ENCODE data around the gene CABS1. TPM values are rescaled to one million over a fixed set of nuclear protein-coding genes. Genes with fewer than 3 reads are reported as not detected.

CABS1 gene
- total RNA-seq, result not detected

DNA sequence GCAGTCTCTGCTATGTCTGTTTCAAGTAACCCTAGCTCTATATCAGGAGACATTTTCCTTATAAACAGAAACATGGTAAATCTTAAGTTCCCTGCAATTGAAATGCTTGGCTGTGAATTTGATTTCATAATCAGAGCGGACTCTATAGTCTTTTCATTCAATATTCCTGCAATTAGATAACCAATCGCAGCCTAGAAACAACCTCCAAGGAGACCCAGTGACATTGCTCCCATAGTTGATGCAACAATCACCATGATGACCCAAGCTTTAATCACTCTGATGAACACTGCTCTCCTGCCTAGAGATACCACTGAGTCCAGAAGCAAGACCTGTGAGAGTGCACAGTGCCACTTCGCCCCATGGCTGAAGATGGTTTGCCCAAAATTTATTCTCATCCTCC is at the start of gene CABS1:
CABS1 (plus strand) TSS at position 301 of the 400 bp plus-strand sequence; CDS start at position 360, 59 bp downstream.
- intact Hi-C loops (cut with DNase I), result no loop called here
- DNase-seq (ENCODE audit: low spot score) (no peak), ATAC-seq (no peak)

DNA sequence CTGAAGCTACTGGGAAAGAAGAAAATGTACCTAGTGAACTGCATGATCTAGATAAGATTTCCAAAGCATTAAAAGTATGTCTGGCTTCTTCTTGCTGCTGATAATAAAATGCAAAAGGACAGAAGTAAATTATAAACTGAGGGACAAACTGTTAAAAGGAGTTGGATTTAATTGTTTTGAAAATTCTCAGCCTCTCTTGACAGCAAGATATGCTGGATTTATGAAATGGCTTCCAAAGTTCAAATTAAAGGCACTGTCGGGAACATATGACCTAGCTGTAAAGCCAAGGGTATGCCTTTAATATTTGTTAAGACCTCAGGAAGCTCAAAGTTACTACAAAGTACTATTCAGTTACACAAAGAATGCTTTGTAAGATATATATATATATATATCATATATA is 46.1 kb upstream of the CABS1 start:
- ATAC-seq (no peak), DNase-seq (ENCODE audit: low spot score) (no peak)
- intact Hi-C loops (cut with DNase I), result no loop called here

DNA sequence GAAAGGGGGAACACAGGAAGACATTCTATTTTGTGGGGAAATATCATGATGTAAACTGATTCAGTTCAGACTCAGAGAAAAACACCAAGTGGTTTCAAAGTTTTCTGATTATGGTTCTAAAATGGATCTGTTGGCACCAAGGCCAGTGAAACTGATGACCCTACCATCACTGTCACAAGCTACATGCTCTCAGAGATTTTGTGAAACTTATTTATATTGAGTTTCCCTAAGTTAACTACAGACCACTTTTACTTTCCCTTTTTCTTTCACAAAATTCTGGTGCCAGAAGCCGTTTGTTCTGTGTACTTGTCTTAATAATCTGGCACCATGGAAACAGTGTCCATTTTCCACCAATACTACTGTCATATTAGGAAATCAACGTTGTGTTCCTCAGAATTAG is 43.4 kb upstream of the CABS1 start:
- no peak for DNase-seq (ENCODE audit: low spot score)
- intact Hi-C loops (cut with DNase I), result no loop called here
- no peak for ATAC-seq

DNA sequence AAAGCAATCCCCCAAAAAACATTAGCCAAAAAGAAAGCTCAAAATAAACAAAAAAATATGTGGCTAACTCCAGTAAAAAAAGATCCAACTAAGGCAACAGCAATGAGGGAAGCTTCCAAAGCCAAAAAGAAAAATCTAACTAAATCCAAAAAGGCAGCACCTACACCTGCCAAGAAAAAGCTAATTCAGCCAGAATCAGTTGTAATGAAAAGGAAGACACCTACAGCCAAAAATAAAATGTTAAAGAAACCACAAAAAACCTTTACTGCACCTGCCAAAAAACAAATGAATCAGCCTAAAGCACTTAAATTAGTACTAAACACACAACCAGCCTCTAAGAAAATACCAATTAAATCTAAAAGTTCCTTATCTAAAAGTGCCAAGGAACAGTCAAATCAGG is 37.2 kb upstream of the CABS1 start:
- no peak for ATAC-seq

DNA sequence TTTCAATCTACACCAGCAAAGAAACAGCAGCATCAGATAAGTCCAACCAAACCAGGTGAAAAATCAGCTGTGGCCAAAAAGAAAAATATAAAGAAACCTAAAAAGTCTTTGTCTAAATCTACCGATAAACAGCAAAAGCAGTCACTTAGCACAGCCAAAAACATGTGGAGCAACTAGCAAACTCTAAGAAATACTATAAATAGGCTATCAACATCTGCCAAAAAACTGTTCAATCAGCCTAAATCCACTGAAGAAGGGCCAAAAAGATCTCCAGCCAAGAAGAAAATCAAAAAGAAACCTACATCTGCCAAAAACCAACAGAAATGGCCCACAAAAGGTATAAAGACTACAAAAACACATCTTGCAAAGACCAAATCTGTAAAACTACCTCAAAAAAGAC is 36.7 kb upstream of the CABS1 start:
- ATAC-seq, result no peak
- DNase-seq (ENCODE audit: low spot score), result no peak
- intact Hi-C loops (cut with DNase I), result no loop called here

More for the DNA sequence above, 37.2 kb upstream of the CABS1 start:
- DNase-seq (ENCODE audit: low spot score), result no peak
- intact Hi-C loops (cut with DNase I), result no loop called here

DNA sequence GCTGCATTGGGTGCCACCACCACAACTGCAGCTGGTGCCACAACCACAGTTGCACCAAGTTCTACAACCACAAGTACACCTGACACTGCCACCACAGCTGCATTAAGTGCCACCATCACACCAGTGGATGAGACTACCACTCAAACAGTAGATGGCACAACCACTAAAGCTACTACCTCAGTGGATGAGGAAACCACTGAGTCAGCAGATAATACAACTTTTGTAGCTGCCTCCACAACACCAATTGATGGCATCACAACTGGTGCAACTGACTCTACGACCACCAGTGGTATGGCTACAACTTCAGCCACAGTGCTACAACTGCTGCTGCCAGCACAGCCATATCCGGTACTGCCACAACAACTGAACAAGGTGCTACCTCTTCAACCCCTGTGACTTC is 35.1 kb upstream of the CABS1 start:
- intact Hi-C loops (cut with DNase I), result no loop called here
- DNase-seq (ENCODE audit: low spot score) (no peak), ATAC-seq (no peak)

DNA sequence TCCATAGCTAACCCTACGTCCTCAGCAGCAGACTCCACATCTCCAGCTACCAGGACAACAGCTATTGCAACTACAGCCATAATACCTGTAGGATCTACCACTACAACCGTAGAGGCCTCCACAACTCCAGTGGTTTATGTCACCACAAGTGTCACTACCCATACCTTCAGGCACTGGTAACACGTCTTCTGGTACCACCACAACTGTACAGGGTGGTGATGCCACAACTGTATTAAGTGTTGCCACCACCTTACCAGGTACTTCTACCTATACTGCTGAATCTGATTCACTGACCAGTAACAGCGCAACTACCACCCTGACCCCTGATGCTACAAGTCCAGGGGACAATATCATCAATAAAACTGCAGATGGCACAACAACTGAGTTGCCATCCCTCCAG is 34.6 kb upstream of the CABS1 start:
- ATAC-seq, result no peak
- DNase-seq (ENCODE audit: low spot score), result no peak
- intact Hi-C loops (cut with DNase I), result no loop called here

DNA sequence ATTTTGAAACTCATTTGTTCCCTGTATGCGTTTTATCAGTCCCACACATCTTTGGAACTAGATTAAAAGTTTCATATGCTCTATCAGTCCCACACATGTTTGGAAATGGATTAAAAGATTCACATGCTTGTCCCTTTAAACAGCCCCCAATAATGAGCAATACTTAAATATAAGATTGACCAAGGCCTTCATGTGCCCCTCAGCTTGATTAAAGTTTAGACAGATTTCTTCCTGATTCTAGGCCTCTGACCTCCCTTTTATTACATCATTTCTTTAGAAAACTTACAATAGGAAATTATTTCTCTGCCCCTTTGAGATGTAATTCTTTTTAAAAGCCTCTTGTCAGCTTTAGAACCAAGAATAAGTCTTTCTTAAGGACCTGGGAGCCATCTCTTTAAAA is 31.7 kb upstream of the CABS1 start:
- no peak for ATAC-seq
- no peak for DNase-seq (ENCODE audit: low spot score)
- intact Hi-C loops (cut with DNase I), result no loop called here

DNA sequence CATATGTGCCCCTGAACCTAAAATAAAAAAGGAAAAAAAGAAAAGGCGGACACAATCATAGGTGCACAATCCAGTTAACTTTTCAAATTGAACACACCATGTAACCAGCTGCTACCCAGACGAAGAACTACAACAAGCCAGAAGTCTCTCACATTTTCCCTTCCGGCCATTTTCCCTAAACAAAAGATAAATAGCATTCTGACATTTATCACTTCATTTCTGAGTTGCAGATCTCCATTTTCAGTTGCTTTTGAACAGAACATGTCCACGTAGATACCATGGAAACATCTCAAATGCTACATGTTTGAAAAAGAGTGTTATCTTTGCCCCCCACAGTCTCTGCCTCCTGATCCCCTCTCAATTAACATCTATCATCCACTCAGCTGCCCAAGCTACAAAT is 29.2 kb upstream of the CABS1 start:
- ATAC-seq (no peak), DNase-seq (ENCODE audit: low spot score) (no peak)
- intact Hi-C loops (cut with DNase I), result no loop called here

DNA sequence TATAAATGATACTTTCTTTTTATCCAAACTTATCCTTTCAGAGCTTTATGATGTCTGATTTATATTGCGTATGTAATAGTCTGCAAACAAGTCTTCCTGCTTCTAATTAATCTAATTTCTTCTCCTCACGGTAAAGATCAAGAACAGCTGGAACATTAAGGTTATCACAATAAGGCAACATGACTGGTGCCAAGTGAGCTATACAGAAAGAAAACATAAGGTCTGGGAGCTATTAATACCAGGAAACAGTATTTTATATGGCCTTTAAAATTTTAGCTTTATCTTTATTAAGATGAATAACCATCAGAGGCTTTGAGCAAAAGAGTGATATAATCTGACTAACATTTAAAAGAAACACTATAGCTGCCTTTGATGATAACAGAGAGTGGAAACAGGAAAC is 28.7 kb upstream of the CABS1 start:
- DNase-seq (ENCODE audit: low spot score), result no peak

DNA sequence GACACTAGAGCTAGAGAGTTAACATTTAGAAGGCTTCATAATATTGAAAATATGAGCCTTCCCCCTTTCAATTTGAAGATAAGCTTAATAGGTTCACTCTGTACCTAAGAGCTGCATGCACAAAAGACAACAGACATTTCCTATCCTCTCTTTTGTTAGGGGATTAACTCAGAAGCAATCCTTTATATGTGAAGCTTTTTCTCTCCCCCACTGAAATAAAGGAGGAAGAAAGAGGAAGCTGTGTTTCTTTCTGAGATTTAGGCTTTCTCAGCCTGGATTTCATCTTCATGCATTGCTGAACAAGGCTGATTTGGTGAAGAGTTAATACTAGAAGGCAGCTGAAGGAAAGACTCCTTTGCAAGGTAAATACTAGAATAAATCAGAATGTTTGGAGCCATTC is 21.0 kb upstream of the CABS1 start:
- DNase-seq (ENCODE audit: low spot score), result no peak
- ATAC-seq, result no peak
- intact Hi-C loops (cut with DNase I), result no loop called here

More for the DNA sequence above, 28.7 kb upstream of the CABS1 start:
- intact Hi-C loops (cut with DNase I), result no loop called here
- ATAC-seq, result no peak

DNA sequence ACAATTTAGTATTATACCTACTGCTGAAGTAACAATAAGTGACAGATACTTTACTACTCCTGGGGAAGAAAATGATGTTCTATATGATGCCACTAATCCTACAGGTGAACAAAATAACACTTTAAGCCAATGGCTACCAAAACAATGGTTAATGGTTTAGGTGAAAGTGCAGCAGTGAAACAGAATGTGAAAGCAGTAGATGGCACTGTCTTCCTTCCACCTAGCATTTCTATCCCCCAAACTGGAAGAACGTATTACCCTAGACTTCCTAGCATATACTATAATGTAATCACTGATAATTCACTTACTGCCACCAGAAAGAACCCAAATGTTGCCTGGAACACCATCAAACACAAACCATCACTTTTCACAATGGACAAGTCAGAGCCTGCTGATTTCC is 18.9 kb upstream of the CABS1 start:
- intact Hi-C loops (cut with DNase I), result no loop called here
- no peak for DNase-seq (ENCODE audit: low spot score)
- no peak for ATAC-seq

DNA sequence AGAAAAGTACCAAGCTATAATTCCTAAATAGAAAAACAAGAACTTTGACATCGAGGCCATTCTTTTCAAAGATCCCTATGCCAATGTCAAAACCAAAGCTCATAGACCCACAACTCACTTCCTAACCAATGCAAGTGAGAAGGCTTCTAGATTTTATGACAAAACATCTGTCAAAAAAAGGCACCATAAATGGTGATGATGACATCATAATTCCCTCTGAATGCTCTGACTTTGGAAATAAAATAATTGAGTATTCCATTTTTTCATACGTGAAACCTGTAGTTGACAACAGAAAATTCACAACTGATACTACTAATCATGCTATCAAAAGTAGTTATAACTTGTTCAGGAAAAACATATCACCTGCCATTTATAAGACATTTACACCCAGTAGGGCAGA is 8.7 kb upstream of the CABS1 start:
- intact Hi-C loops (cut with DNase I), result no loop called here
- ATAC-seq, result no peak
- no peak for DNase-seq (ENCODE audit: low spot score)

DNA sequence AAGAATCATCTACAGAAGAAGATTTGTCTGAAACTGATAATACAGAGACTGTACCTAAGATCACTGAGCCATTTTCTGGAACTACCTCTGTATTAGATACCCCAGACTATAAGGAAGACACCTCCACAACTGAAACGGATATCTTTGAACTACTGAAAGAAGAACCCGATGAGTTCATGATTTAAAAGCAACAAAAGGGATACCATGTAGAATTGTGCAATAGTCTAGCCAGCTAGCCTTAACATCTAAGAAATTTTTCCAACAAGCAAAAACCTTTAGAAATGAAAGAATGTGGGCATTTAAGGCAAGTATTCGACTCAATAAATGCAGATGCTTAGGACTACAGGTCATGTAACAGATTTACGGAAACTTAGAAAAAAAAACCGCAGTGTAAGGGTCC is 1.3 kb downstream of the CABS1 start:
- ATAC-seq (no peak), DNase-seq (ENCODE audit: low spot score) (no peak)
- intact Hi-C loops (cut with DNase I), result no loop called here

DNA sequence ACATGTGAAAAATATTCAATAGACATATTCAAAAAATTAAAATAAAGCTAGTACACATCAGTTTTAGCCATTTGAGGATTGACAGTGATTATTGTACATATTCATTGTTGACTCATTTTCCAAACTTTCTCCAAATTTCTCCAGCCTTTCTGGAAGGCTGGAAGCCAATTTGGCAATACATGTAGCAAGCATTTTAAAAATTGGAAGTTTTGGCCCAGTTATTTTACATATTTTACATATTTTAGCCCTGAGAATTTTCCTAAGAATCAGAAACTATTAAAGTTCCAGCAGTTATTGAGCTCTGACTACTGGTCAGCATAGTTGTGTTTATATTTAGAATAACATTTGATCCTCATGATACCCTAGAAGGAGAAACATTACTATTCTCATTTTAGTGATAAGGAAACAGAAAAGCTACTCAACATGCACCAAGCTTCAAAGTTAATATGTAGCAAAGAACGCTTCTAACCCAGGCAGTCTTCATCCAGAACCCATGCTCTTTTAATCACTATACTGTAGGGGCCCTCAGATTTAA is 3.2 kb downstream of the CABS1 start:
- DNase-seq (ENCODE audit: low spot score), result no peak
- intact Hi-C loops (cut with DNase I), result no loop called here
- ATAC-seq, result no peak

DNA sequence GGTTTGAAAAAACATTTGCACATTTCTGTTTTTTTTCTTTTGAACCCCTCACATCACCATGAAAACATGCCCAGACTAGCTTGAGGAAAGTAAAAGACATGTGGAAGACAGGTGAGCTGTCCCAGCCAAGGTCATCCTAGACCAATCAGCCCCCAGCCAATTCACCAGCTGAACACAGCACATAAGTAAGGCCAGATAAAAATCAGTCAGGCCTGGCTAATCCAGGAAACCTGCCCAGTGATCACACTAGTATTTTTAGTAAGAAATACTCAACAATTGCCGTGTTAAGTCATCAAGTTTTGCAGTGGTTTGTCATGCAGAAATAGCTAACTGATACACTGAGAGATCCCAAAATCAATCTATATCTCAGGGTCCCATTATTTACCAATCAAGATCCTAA is 21.4 kb downstream of the CABS1 start:
- no peak for ATAC-seq
- no peak for DNase-seq (ENCODE audit: low spot score)
- intact Hi-C loops (cut with DNase I), result no loop called here

DNA sequence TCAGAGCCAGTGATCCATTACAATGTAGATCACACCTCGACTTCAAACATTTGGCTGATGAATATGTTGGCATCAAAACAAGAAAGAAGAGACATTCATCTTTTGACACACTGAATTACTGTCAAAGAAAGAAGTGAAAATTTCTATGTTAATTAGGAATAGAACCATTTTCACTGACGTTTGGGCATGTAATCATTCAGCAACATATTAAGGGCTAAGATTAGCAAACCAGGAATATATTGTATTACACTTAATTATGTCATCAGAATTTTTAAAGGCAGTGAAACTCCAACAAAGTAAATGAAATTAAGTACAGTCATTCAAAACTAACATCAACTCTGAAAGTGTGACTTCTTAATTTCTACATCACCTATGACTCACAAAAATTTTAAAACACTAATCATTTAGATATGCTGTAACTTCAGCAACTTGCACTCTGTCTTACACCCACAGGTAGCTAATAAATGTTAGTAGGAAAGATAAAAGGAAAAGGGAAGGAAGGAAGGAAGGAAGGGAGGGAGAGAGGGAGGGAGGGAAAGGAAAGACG is 24.4 kb downstream of the CABS1 start:
- DNase-seq (ENCODE audit: low spot score) (no peak), ATAC-seq (no peak)
- intact Hi-C loops (cut with DNase I), result no loop called here

DNA sequence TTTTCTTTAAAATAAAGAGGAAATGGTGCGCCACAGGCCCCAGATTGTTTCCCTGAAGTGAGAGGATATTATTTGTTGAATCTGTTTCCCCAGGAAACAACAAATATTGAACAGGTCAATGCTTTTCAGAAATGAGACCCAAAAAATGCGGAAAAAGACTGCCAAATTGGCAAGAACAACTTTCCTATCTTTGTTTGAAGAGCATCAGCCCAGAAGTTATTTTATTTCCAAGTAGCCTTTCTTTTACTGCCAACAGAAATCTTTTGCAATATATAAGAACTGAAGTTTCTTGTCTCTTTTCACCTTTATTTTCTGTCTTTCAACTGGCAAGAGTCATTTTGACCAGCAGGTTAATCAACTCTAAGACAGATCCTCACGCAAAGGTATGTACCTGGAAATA is 25.7 kb downstream of the CABS1 start, which contains the start of gene SMR3A:
SMR3A (plus strand) TSS at position 301 of the 400 bp plus-strand sequence. CDS start 1,356 bp downstream, outside the sequence.
- DNase-seq (ENCODE audit: low spot score) (no peak), ATAC-seq (no peak)
- intact Hi-C loops (cut with DNase I), result no loop called here

DNA sequence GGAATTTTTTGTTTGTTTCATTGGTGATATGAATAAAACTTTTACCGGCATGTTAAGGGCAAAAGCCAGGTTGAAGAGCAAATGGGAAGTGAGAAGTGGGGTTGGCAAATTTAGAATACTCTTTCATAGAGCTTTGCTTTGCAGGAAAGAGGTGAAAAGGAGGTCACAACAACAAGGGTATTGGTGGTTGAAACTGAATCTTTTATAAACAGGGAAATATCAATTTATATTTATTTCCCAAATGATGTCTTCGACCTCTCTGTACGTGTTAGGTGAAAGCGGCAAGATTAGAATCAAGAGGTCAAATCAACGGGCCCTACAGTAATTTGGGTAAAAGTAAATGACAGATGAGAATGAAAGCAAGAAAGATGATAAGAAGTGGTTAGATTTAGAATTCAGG is 29.2 kb downstream of the CABS1 start:
- DNase-seq (ENCODE audit: low spot score) (no peak), ATAC-seq (no peak)
- intact Hi-C loops (cut with DNase I), result no loop called here

DNA sequence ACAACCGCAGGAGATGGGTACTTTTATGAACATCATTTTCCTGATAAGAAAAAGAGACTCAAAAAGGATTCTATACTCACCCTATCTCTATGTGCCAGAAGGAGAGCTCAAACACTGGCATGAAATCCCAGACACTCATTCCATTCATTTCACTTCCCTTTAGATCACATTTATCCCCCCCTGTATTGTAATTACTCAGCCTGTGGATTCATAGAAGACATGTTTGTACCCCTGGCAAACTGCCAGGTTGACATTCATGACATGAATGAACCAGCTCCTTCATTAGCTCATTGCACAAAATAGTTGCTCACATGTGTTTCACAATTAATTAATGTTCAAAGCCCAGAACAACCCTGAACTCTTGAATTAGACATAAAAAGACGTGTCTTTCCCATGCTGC is 30.7 kb downstream of the CABS1 start:
- DNase-seq (ENCODE audit: low spot score) (no peak), ATAC-seq (no peak)
- intact Hi-C loops (cut with DNase I), result no loop called here

DNA sequence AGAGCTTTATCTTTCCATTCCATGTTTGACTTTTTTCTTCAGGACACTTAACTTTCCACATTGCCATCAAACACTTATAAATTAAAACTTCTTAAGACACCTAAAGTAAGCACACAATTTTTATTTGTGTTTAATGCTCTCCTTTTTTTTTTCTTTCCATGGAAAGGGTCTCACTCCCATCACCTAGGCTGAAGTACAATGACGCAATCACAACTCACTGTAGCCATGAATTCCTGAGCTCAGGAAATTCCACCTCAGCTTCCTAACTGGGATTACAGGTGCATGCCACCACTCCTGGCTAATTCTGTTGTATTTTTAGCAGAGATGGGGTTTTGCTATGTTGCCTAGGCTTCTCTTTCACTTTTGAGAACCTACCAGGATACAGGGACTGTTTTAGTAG is 33.0 kb downstream of the CABS1 start:
- no peak for ATAC-seq

More for the DNA sequence above, 33.0 kb downstream of the CABS1 start:
- intact Hi-C loops (cut with DNase I), result no loop called here
- DNase-seq (ENCODE audit: low spot score), result no peak
